GM10266 (cell line): ENCODE measurements around the gene G3BP2.
A peak's percentile ranks its signal among the peaks of the same experiment; 100 is the strongest.

Source experiments
- DNase-seq: peaks from one replicate; pipeline ENCODE4 v3.0.0; 2012; ENCODE audit errors: extremely low spot score
- TF ChIP-seq, protein P1 (sequence below): IDR thresholded peaks from 2 replicates; pipeline ENCODE4 v1.5.1; 2012; ENCODE audit warnings: mild to moderate bottlenecking, low read depth; ENCODE audit not compliant: control insufficient read depth, insufficient read depth; ENCODE audit errors: missing control alignments

Gene G3BP2

DNA sequence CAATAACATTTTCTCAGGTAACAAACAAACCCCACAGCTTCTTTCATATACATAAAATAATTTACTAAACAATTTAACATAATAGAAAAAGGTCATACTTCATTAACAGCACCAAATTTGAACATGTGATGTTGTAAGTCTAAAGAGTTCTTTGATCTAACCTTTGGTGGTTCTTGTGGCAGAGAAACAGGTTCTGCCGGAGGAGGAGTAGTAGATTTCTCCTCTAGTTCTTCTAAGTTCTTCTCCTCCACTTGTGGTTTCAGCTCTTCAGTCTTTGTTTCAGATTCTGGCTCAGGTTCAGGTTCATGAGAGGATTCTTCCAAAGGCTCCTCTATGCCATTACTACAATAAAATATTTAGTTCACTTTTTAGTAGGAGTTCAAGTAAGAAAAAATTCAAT, 18.3 kb downstream of the G3BP2 start:
- TF ChIP-seq, protein P1, sequence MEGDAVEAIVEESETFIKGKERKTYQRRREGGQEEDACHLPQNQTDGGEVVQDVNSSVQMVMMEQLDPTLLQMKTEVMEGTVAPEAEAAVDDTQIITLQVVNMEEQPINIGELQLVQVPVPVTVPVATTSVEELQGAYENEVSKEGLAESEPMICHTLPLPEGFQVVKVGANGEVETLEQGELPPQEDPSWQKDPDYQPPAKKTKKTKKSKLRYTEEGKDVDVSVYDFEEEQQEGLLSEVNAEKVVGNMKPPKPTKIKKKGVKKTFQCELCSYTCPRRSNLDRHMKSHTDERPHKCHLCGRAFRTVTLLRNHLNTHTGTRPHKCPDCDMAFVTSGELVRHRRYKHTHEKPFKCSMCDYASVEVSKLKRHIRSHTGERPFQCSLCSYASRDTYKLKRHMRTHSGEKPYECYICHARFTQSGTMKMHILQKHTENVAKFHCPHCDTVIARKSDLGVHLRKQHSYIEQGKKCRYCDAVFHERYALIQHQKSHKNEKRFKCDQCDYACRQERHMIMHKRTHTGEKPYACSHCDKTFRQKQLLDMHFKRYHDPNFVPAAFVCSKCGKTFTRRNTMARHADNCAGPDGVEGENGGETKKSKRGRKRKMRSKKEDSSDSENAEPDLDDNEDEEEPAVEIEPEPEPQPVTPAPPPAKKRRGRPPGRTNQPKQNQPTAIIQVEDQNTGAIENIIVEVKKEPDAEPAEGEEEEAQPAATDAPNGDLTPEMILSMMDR: no peak
- no peak for DNase-seq

DNA sequence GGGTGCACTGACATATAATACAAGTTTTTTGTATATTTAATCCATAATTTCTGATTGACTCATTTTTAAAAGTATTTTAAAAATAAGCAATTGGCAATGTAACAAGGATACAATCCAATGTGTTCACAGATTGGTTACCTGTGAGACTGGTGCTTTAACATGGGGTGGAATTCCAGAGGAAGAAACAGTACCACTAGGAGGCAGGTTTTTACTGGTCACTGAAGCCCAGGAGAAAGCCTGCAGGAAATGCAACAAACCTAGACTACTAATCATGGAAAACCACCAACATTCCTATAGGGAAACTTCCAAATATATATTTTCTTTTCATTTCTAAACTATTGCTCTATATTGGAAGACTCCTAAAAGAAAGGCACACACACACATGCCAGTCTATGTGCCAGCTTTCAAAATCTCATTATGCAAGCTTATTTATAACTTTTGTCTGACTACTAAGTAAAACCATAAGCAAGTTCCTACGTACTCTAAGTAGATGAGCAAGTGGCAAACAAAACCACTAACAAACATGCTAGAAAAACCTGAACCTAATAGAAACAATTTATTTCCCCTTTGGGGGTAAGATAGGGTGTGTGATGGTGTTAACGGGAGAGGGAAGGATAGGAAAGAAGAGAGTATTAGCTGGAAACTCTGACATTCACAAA, 19.2 kb downstream of the G3BP2 start:
- TF ChIP-seq, protein P1: peak; percentile 37
- DNase-seq: no peak

DNA sequence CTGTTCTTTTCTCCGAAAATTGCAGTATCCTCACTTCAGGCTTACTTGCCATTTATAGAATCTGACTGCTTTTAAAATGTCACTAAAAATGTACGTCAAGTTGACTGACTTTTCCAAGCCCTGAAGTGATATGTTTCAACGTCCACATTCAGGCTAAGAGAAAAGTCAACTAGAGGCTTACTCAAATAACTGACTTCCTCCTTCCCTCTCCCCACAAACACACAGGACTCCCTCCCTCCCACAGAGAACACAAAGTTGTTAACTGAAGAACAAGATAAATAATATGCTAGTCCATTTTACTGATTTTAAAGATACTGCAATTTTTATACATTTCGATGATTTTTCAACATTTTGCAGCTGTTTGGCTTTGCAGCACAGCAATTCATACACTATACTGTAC, 29.1 kb downstream of the G3BP2 start:
- DNase-seq: no peak
- TF ChIP-seq, protein P1: no peak

DNA sequence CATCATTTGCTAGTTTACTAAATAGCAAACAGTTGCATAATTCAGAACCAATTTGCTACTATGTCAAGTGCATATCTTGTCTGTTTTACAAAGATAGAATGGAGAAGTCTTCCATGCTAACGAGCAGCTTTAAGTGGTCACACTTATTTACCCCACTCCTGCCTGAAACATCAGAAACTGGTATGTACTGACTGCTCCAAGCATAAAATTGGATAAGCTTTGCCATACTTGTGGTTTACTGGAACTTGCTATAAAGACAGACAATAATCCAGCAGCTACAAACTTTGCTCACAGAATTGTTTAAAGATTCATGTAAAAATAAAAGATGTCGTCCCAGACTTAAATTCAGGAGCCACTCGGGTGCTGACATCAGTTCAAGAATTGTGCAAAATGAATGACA, 29.6 kb downstream of the G3BP2 start:
- no peak for DNase-seq
- TF ChIP-seq, protein P1: no peak

DNA sequence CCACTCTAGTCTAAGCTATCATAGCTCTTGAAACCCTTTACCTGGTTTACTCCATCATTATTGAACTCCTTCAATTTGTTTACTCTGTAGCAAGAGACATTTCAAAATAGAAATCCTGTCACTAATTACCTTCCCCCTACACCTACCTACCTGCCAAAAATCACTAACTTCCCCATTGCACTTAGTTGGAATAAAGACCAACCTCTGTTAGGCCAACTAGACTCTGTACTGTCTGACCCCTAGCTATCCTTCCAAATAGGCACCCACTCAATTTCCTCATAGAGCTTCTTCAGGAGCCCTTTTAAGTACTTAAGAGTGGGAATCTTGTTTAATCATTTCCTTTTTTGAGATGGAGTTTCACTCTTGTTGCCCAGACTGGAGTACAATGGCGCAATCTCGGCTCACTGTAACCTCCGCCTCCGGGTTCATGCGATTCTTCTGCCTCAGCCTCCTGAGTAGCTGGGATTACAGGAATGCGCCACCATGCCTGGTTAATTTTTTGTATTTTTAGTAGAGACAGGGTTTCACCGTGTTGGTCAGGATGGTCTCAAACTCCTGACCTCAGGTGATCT, 34.0 kb downstream of the G3BP2 start:
- TF ChIP-seq, protein P1: no peak
- DNase-seq: no peak

DNA sequence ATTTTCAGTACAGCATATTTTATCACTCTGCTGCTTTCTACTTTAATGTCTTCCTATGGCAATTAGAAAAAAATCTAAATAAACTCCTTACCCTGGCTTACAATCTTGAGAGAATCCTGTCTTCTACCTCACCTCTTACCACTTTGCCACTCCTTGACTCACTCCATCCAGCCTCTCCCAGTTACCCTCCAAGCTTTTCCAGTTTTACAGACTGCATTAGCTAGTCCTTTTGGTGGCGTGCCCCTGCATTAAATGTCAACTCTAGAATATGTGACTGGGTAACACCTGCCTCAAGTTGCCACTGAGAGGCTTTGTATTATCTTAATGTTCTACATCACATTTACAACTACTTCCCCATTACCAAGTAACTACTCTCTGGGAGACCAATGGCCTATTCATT, 35.4 kb downstream of the G3BP2 start:
- no peak for DNase-seq
- TF ChIP-seq, protein P1: no peak

DNA sequence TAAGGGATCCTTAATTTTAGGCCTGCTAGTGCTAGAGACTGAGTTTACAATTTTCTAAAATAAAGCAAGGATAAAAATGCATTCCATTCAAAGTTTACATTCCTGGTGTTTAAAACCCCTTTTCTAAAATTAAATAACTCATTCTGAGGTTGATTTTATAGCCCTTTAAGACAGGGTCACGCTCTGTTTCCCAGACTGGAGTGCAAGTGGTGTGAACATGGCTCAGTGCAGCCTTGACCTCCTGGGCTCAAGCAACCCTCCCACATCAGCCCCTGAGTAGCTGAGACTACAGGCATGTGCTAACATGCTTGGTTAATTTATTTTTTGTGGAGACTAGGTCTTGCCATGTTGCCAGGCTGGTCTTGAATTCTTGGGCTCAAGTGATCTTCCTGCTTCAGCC, 36.0 kb downstream of the G3BP2 start:
- DNase-seq: no peak
- TF ChIP-seq, protein P1: no peak
